HG03575 (cell line): ENCODE measurements around the gene CLEC4D.
"Not testable (repeated sequence)": the region's sequence is repeated elsewhere in the genome, so short reads cannot be mapped to it uniquely, and the experiment has no call there.

Experiments used
- ATAC-seq: cut with Tn5 transposase; IDR thresholded peaks from one replicate; pipeline ENCODE4 v1.9.1; 2021; ENCODE audit not compliant: unreplicated experiment, insufficient number of reproducible peaks, low FRiP score; ENCODE audit errors: extremely low read depth

The CLEC4D gene

GRCh38 chr12:8513256-8513655 is at the start of gene CLEC4D:
Gene CLEC4D, plus strand, starts transcription at chr12:8513503. Its CDS starts 230 bp downstream, at chr12:8513733.
- ATAC-seq, result no peak

- no peak for ATAC-seq
Observed at GRCh38 chr12:8465301-8465996, 47.9 kb upstream of the CLEC4D start.

- no peak for ATAC-seq
Observed at GRCh38 chr12:8466241-8466640, 47.1 kb upstream of the CLEC4D start.

- ATAC-seq, result no peak
Observed at GRCh38 chr12:8471090-8471489, 42.2 kb upstream of the CLEC4D start.

GRCh38 chr12:8475508-8476203 is 37.6 kb upstream of the CLEC4D start:
- ATAC-seq, result no peak

GRCh38 chr12:8482571-8483061 is 30.7 kb upstream of the CLEC4D start:
- ATAC-seq, result no peak

GRCh38 chr12:8483079-8483478 is 30.2 kb upstream of the CLEC4D start:
- ATAC-seq, result no peak

- ATAC-seq, result no peak
Observed at GRCh38 chr12:8491646-8492530, 21.4 kb upstream of the CLEC4D start.

GRCh38 chr12:8493084-8493483 is 20.2 kb upstream of the CLEC4D start:
- ATAC-seq, result peak; percentile 93

GRCh38 chr12:8495671-8496070 is 17.6 kb upstream of the CLEC4D start:
- ATAC-seq, result not testable (repeated sequence)

- not testable (repeated sequence) for ATAC-seq
Observed at GRCh38 chr12:8496074-8496473, 17.2 kb upstream of the CLEC4D start.

- no peak for ATAC-seq
Observed at GRCh38 chr12:8499616-8500015, 13.7 kb upstream of the CLEC4D start.

GRCh38 chr12:8501720-8502119 is 11.6 kb upstream of the CLEC4D start:
- no peak for ATAC-seq

GRCh38 chr12:8504351-8504750 is 9.0 kb upstream of the CLEC4D start:
- no peak for ATAC-seq

- ATAC-seq, result no peak
Observed at GRCh38 chr12:8507596-8507995, 5.7 kb upstream of the CLEC4D start.

- ATAC-seq, result no peak
Observed at GRCh38 chr12:8508223-8508622, 5.1 kb upstream of the CLEC4D start.

GRCh38 chr12:8508910-8509841 is 4.1 kb upstream of the CLEC4D start:
- ATAC-seq, result no peak

- ATAC-seq, result no peak
Observed at GRCh38 chr12:8517971-8518370, 4.7 kb downstream of the CLEC4D start.
